GM21367 (cell line): ENCODE results near the gene HUNK.
"Not testable (repeated sequence)": the region's sequence is repeated elsewhere in the genome, so short reads cannot be mapped to it uniquely, and the experiment has no call there.

Experiments
- ATAC-seq: cut with Tn5 transposase; IDR thresholded peaks from one replicate; pipeline ENCODE4 v1.9.1; 2021; ENCODE audit not compliant: unreplicated experiment

The HUNK gene

GRCh38 chr21:31872452-31873274 is at the start of gene HUNK:
Gene HUNK, plus strand, starts transcription at chr21:31873020. Its CDS starts 655 bp downstream, at chr21:31873675.
- ATAC-seq = no peak

GRCh38 chr21:31829736-31830472 is 42.9 kb upstream of the HUNK start:
- no peak for ATAC-seq

GRCh38 chr21:31830701-31831100 is 42.1 kb upstream of the HUNK start:
- ATAC-seq = no peak

GRCh38 chr21:31837041-31837440 is 35.8 kb upstream of the HUNK start:
- ATAC-seq = no peak

- no peak for ATAC-seq
Measured at GRCh38 chr21:31837618-31838390, 35.0 kb upstream of the HUNK start.

GRCh38 chr21:31838586-31839355 is 34.0 kb upstream of the HUNK start:
- ATAC-seq = no peak

- no peak for ATAC-seq
Measured at GRCh38 chr21:31844206-31844605, 28.6 kb upstream of the HUNK start.

GRCh38 chr21:31845151-31845729 is 27.6 kb upstream of the HUNK start:
- no peak for ATAC-seq

- no peak for ATAC-seq
Measured at GRCh38 chr21:31846690-31847089, 26.1 kb upstream of the HUNK start.

GRCh38 chr21:31847761-31848160 is 25.1 kb upstream of the HUNK start:
- ATAC-seq = no peak

GRCh38 chr21:31848326-31848985 is 24.4 kb upstream of the HUNK start:
- no peak for ATAC-seq

- ATAC-seq = no peak
Measured at GRCh38 chr21:31850886-31851285, 21.9 kb upstream of the HUNK start.

- ATAC-seq = no peak
Measured at GRCh38 chr21:31855180-31855579, 17.6 kb upstream of the HUNK start.

GRCh38 chr21:31857096-31857495 is 15.7 kb upstream of the HUNK start:
- no peak for ATAC-seq

- ATAC-seq = not testable (repeated sequence)
Measured at GRCh38 chr21:31857631-31858030, 15.2 kb upstream of the HUNK start.

- no peak for ATAC-seq
Measured at GRCh38 chr21:31860851-31861250, 12.0 kb upstream of the HUNK start.

- ATAC-seq = no peak
Measured at GRCh38 chr21:31862078-31862477, 10.7 kb upstream of the HUNK start.

GRCh38 chr21:31865429-31865970 is 7.3 kb upstream of the HUNK start:
- ATAC-seq = no peak

- ATAC-seq = no peak
Measured at GRCh38 chr21:31866077-31866511, 6.7 kb upstream of the HUNK start.

- ATAC-seq = no peak
Measured at GRCh38 chr21:31869750-31870149, 3.1 kb upstream of the HUNK start.
